GM10266 (cell line): Measurements from ENCODE around the gene RNF220.

ENCODE experiments used
- DNase-seq: peaks from one replicate; pipeline ENCODE4 v3.0.0; 2012; ENCODE audit errors: extremely low spot score
- CTCF ChIP-seq: IDR thresholded peaks from 2 replicates; pipeline ENCODE4 v1.5.1; 2012; ENCODE audit warnings: mild to moderate bottlenecking, low read depth; ENCODE audit not compliant: control insufficient read depth, insufficient read depth; ENCODE audit errors: missing control alignments

RNF220 gene

GRCh38 chr1:44407430-44408211, 2.6 kb downstream of the RNF220 start:
- no peak for DNase-seq
- no peak for TF ChIP-seq CTCF

- DNase-seq: no peak
- no peak for TF ChIP-seq CTCF
These were observed 3.1 kb downstream of the RNF220 start for GRCh38 chr1:44408212-44408582.

- TF ChIP-seq CTCF: no peak
- no peak for DNase-seq
These were observed 3.9 kb downstream of the RNF220 start for GRCh38 chr1:44408632-44409602.

- no peak for DNase-seq
- TF ChIP-seq CTCF: no peak
These were observed 4.7 kb downstream of the RNF220 start for GRCh38 chr1:44409757-44410156.

- no peak for TF ChIP-seq CTCF
- no peak for DNase-seq
These were observed 6.8 kb downstream of the RNF220 start for GRCh38 chr1:44411861-44412260.

GRCh38 chr1:44412601-44413000, 7.5 kb downstream of the RNF220 start:
- DNase-seq: no peak
- TF ChIP-seq CTCF: no peak
